ENCODE data around the gene TEP1. TPM values are rescaled to one million over a fixed set of nuclear protein-coding genes. Genes with fewer than 3 reads are reported as not detected.
A peak's percentile ranks its signal among the peaks of the same experiment; 100 is the strongest.

Gene TEP1
- total RNA-seq, 6 donors from 2014 or later = 23.3 to 97.4 (median 39.6) TPM

DNA sequence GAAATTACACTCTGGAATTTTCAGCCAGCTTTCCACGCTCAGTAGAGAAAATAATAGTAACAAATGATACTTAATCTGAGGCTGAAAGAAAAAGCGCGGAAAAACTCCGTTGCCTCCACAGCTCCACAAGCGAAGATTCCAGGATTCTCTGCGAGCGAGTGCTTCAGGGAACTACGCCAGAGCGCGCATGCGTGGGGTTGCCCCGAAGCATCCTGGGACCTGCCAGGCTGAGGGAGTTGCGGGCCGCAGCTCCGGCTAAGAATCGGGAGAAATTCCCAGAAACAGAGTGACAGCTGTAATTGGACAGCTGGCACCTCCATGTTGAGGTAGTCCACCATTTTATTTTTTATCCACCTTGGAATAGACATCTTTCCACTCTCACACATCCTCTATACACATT lies 95.6 kb downstream of the TEP1 start:
- Histone ChIP-seq H3K27me3 (no peaks in the 10 kb centered on the region), H3K27ac (no peak overlapping the region), H3K4me3 (no peak overlapping the region), H3K9me3 (no peaks in the 10 kb centered on the region), H3K36me3 (peaks cover 3 to 87% (median 44%) of the 10 kb centered on the region in 4 donors), H3K4me1 (no peaks in the 10 kb centered on the region)
- 96 to 97% methylated on average over 16 of the region's 16 CpGs for WGBS, 2 donors
- DNase-seq (peak in 1 of 2 donors; percentile 38), ATAC-seq (ENCODE audit: low FRiP score in 2 of 2) (no peak)
- no peak for TF ChIP-seq POLR2AphosphoS5 (IDR thresholded peaks at IDR 0.05)
- no peak for TF ChIP-seq EP300 (IDR thresholded peaks at IDR 0.05)

Small RNA genes within 50 kb of the gene (small RNA-seq; reads per million reads assigned to genes)
- 0 to 0.55 (median 0.34) reads per million in 4 donors for gene RNA5SP382
- 0 to 1.4 (median 0) reads per million in 4 donors for gene SNORA79B
- gene SNORD126 = 66.2 to 261 (median 158) reads per million in 4 donors

Other genes starting within 250 kb of the TEP1 start
- not detected for gene OR11G2, start 222.6 kb downstream of the TEP1 start, total RNA-seq
- not detected for gene OR11H6, start 189.8 kb downstream of the TEP1 start, total RNA-seq
- not detected for gene OR11H7, start 184.5 kb downstream of the TEP1 start, total RNA-seq
- gene OR11H4, start 174.2 kb downstream of the TEP1 start, total RNA-seq = not detected
- gene TTC5, start 107.5 kb downstream of the TEP1 start, total RNA-seq = 10 to 100 TPM in 4 of 6 donors, 1 to 10 TPM in 2; 8.1 to 28.4 (median 17.7) TPM
- gene CCNB1IP1, start 80.2 kb downstream of the TEP1 start, total RNA-seq = 10 to 100 TPM; 27.1 to 50.5 (median 44.7) TPM
- gene PARP2, start 69.9 kb downstream of the TEP1 start, total RNA-seq = 10 to 100 TPM; 11.6 to 31.4 (median 17.6) TPM
- under 1 TPM in 3 of 6 donors, not detected in 3; 0.22 to 0.60 (median 0.24) TPM for gene KLHL33, start 22.7 kb upstream of the TEP1 start, total RNA-seq
- 10 to 100 TPM; 31.7 to 58.8 (median 48.1) TPM for gene OSGEP, start 41.3 kb upstream of the TEP1 start, total RNA-seq
- 100 to 1,000 TPM in 4 of 6 donors, 10 to 100 TPM in 2; 81.5 to 134 (median 119) TPM for gene APEX1, start 41.7 kb upstream of the TEP1 start, total RNA-seq
- gene PIP4P1, start 47.9 kb upstream of the TEP1 start, total RNA-seq = 10 to 100 TPM; 20.8 to 58.7 (median 34.2) TPM
- gene PNP, start 55.9 kb upstream of the TEP1 start, total RNA-seq = 10 to 100 TPM in 5 of 6 donors, 1 to 10 TPM in 1; 6.3 to 98.8 (median 32.9) TPM
- 1 to 10 TPM in 1 of 6 donors, under 1 TPM in 1, not detected in 4; 0.64 to 1.0 TPM for gene RNASE10, start 92.0 kb upstream of the TEP1 start, total RNA-seq
- gene RNASE9, start 147.5 kb upstream of the TEP1 start, total RNA-seq = not detected
- gene RNASE11, start 174.5 kb upstream of the TEP1 start, total RNA-seq = not detected
- not detected for gene RNASE12, start 177.9 kb upstream of the TEP1 start, total RNA-seq
- gene OR6S1, start 228.2 kb upstream of the TEP1 start, total RNA-seq = not detected

Measured in upper lobe of left lung (tissue), 6 donors.